HL-60 (cell line): ENCODE data around the gene AKT3.

Experiments used
- DNase-seq, 2 experiments: peaks; one replicate each; pipeline ENCODE4 v3.0.0-alpha.2; 2010 to 2020; ENCODE audit warnings: low read depth in 1 of 2, low spot score in 1 of 2
- H3K27ac ChIP-seq: fragments of 250-450 bp; sonication (Bioruptor Pico); replicated peaks from 2 replicates; pipeline ENCODE4 v1.5.1; 2020; ENCODE audit warnings: mild to moderate bottlenecking, moderate library complexity
- H3K27me3 ChIP-seq: fragments of 250-450 bp; sonication (Bioruptor Pico); 2 replicates; pipeline ENCODE4 v1.5.1; 2021; ENCODE audit warnings: mild to moderate bottlenecking, moderate library complexity; ENCODE audit not compliant: insufficient read depth, poor library complexity, severe bottlenecking
- H3K4me3 ChIP-seq: replicated peaks from 2 replicates; pipeline ENCODE4 v1.5.1; 2011; ENCODE audit warnings: mild to moderate bottlenecking, control low read depth, low read length; ENCODE audit not compliant: insufficient read depth
- GABPA ChIP-seq: IDR thresholded peaks from 2 replicates; pipeline ENCODE4 v1.6.1; 2012; ENCODE audit warnings: low read depth
- POLR2AphosphoS5 ChIP-seq: IDR thresholded peaks from 2 replicates; pipeline ENCODE4 v1.6.1; 2012; ENCODE audit warnings: low read depth
- SPI1 ChIP-seq: IDR thresholded peaks from 2 replicates; pipeline ENCODE4 v1.6.1; 2012; ENCODE audit warnings: low read depth, mild to moderate bottlenecking, borderline replicate concordance
- TF ChIP-seq, protein P1 (sequence below): IDR thresholded peaks from 2 replicates; pipeline ENCODE4 v1.6.1; 2012; ENCODE audit warnings: low read depth; ENCODE audit not compliant: insufficient replicate concordance
- TF ChIP-seq, protein P2 (sequence below): IDR thresholded peaks from one replicate; pipeline ENCODE4 v1.5.1; 2011; ENCODE audit warnings: low read length, control low read depth, inconsistent platforms; ENCODE audit not compliant: insufficient read depth

Gene AKT3

DNA sequence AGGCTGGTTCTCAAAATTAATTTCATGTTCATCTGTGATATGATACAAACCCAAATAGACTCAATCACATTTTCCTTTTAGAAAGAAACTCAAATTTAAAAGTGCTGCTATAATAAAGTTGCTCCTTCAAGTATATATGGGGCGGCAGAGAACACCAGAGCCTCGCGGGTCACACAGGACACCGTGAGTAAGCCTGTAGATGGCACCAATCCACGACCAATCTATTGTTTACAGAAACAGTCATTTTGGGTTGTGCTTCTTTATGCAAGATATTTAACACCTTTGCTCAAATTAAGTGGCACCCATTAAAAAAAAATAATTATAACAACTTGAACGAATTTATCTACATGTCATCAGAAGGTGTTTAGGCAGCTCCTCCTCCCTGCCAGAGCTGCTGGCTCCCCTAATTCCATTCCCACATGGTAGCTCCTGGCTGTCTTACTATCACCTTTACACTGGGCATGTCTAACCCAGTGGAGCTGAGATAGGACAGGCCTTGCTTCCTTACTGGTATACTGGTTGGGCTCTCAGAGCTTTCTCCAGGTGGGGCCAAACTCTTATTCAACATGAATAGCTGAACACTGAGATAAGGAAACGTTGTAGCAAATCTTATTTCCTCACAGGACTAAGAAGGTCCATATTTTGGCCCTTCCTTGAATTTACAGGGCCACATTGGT lies 307.2 kb downstream of the AKT3 start:
- H3K27me3 ChIP-seq = no peaks in the 10 kb centered on the region
- no peak for DNase-seq
- no peak overlapping the region for H3K27ac ChIP-seq
- no peak overlapping the region for H3K4me3 ChIP-seq
- no peak for TF ChIP-seq GABPA

DNA sequence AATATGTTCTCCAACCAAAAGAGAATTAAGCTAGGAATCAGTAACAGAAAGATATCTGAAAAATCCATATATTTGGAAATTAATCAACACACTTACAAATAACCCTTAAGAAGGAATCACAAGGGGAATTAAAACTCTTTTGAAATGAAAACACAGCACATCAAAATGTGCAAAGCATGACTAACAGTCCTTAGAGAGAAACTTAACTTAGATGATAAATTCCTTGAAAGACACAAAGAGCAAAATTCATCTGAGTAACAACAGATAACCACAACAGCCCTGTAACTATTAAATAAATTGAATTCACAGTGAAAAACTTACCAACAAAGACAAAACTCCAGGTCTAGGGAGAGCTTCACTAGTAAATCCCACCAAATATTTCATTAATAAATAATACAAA lies 310.4 kb downstream of the AKT3 start:
- no peaks in the 10 kb centered on the region for H3K27me3 ChIP-seq
- DNase-seq = no peak
- H3K27ac ChIP-seq = no peak overlapping the region
- no peak overlapping the region for H3K4me3 ChIP-seq
- TF ChIP-seq, protein P1, sequence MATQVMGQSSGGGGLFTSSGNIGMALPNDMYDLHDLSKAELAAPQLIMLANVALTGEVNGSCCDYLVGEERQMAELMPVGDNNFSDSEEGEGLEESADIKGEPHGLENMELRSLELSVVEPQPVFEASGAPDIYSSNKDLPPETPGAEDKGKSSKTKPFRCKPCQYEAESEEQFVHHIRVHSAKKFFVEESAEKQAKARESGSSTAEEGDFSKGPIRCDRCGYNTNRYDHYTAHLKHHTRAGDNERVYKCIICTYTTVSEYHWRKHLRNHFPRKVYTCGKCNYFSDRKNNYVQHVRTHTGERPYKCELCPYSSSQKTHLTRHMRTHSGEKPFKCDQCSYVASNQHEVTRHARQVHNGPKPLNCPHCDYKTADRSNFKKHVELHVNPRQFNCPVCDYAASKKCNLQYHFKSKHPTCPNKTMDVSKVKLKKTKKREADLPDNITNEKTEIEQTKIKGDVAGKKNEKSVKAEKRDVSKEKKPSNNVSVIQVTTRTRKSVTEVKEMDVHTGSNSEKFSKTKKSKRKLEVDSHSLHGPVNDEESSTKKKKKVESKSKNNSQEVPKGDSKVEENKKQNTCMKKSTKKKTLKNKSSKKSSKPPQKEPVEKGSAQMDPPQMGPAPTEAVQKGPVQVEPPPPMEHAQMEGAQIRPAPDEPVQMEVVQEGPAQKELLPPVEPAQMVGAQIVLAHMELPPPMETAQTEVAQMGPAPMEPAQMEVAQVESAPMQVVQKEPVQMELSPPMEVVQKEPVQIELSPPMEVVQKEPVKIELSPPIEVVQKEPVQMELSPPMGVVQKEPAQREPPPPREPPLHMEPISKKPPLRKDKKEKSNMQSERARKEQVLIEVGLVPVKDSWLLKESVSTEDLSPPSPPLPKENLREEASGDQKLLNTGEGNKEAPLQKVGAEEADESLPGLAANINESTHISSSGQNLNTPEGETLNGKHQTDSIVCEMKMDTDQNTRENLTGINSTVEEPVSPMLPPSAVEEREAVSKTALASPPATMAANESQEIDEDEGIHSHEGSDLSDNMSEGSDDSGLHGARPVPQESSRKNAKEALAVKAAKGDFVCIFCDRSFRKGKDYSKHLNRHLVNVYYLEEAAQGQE = no peak
- TF ChIP-seq SPI1 = no peak
- TF ChIP-seq GABPA = no peak
- no peak for TF ChIP-seq POLR2AphosphoS5
- TF ChIP-seq, protein P2, sequence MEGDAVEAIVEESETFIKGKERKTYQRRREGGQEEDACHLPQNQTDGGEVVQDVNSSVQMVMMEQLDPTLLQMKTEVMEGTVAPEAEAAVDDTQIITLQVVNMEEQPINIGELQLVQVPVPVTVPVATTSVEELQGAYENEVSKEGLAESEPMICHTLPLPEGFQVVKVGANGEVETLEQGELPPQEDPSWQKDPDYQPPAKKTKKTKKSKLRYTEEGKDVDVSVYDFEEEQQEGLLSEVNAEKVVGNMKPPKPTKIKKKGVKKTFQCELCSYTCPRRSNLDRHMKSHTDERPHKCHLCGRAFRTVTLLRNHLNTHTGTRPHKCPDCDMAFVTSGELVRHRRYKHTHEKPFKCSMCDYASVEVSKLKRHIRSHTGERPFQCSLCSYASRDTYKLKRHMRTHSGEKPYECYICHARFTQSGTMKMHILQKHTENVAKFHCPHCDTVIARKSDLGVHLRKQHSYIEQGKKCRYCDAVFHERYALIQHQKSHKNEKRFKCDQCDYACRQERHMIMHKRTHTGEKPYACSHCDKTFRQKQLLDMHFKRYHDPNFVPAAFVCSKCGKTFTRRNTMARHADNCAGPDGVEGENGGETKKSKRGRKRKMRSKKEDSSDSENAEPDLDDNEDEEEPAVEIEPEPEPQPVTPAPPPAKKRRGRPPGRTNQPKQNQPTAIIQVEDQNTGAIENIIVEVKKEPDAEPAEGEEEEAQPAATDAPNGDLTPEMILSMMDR = no peak

DNA sequence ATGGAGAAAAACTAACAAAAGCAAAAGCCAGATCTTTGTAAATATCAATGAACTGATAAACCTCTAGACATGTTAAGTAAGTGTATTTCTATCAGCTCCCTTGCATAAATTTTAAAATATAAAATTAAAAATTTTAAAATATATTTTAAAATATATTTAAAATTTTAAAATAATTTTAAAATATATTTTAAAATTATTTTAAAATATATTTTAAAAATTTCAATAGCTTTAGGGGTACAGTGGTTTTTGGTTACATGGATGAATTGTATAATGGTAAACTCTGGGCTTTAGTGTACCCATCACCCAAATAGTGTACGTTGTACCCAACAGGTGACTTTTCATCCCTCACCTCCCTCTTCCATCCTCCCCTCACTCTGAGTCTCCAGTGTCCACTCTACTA lies 315.0 kb downstream of the AKT3 start:
- no peak for TF ChIP-seq POLR2AphosphoS5
- Histone ChIP-seq H3K27me3 (no peaks in the 10 kb centered on the region), H3K4me3 (no peak overlapping the region), H3K27ac (no peak overlapping the region)
- DNase-seq = no peak

DNA sequence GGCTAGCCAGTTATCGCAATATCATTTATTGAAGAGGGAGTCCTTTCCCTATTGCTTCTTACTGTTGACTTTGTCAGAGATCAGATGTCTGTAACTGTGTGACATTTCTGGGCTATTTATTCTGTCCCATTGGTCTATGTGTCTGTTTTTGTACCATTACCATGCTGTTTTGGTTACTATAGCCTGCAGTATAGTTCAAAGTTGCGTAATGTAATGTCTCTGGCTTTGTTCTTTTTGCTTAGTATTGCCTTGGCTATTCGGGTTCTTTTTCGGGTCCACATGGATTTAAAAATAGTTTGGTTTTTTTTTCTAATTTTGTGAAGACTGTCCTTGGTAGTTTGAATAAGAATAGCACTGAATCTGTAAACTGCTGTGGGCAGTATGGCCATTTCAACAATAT lies 320.5 kb downstream of the AKT3 start:
- H3K27ac ChIP-seq = no peak overlapping the region
- no peak for DNase-seq
- H3K27me3 ChIP-seq = no peaks in the 10 kb centered on the region
- TF ChIP-seq, protein P2 = no peak
- TF ChIP-seq GABPA (no peak), SPI1 (no peak), POLR2AphosphoS5 (no peak)
- TF ChIP-seq, protein P1 = no peak
- no peak overlapping the region for H3K4me3 ChIP-seq

DNA sequence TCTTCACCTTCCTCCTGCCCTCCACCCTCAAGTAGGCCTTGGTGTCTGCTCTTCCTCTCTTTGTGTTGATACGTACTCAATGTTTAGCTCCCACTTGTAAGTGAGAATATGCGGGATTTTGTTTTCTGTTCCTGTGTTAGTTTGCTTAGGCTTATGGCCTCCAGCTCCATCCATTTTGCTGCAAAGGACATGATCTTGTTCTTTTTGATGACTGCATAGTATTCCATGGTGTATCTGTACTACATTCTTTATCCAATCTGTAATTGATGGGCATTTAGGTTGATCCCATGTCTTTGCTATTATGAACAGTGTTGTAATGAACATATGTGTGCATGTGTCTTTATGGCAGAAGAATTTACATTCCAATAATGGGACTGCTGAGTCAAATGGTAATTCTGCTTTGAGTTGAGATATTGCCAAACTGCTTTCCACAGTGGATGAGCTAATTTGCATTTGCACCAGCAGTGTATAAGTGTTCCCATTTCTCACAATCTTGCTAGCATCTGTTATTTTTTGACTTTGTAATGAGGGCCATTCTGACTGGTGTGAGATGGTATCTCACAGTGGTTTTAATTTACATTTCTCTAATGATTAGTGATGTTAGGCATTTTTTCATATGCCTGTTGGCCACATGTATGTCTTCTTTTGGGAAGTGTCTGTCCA lies 321.5 kb downstream of the AKT3 start:
- DNase-seq = no peak
- Histone ChIP-seq H3K27ac (no peak overlapping the region), H3K4me3 (no peak overlapping the region), H3K27me3 (no peaks in the 10 kb centered on the region)
- TF ChIP-seq POLR2AphosphoS5 = no peak
- no peak for TF ChIP-seq SPI1
- TF ChIP-seq, protein P1 = no peak
- TF ChIP-seq, protein P2 = no peak
- no peak for TF ChIP-seq GABPA
